ENCODE results near the gene ANKRD40CL.
"Not testable (repeated sequence)": the region's sequence is repeated elsewhere in the genome, so short reads cannot be mapped to it uniquely, and the experiment has no call there.

ANKRD40CL gene

GRCh38 chr17:50724622-50725021 is 42.7 kb downstream of the ANKRD40CL start:
- not testable (repeated sequence) for DNase-seq, H3K9me3 Mint-ChIP-seq, H3K27ac Mint-ChIP-seq, H3K27me3 Mint-ChIP-seq
- peaks cover 66% of the 10 kb centered on the region for H3K4me1 Mint-ChIP-seq (ENCODE audit: low read depth)
- peak overlapping the region; percentile 15 for H3K4me3 Mint-ChIP-seq
- peaks cover 68% of the 10 kb centered on the region for H3K36me3 Mint-ChIP-seq (ENCODE audit: low read depth)

DNA sequence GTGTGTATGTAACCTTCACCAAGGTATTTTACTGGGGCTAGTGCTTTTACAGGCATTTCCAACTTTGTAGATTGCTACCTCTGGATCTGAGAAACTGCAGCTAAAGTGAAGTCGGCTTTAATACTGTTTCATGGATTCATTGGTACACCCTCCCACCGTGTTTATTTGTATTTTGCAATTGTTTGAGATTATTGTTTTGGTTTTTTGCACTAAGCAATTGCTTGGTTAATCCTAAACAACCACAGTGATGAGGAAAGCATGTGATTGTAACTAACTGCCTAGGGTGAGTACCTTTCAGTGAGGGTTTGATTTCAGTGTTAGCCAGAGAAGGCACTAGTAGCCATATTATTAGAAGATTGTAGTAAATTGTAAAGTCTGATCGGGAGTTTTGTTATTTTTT is 44.6 kb downstream of the ANKRD40CL start:
- H3K4me1 Mint-ChIP-seq (ENCODE audit: low read depth), result peaks cover 53% of the 10 kb centered on the region
- DNase-seq, result no peak
- peaks cover 65% of the 10 kb centered on the region for H3K36me3 Mint-ChIP-seq (ENCODE audit: low read depth)
- peak overlapping the region; percentile 48 for H3K27ac Mint-ChIP-seq
- no peaks in the 10 kb centered on the region for H3K27me3 Mint-ChIP-seq
- no peaks in the 10 kb centered on the region for H3K9me3 Mint-ChIP-seq
- H3K4me3 Mint-ChIP-seq, result peak overlapping the region; percentile 99

DNA sequence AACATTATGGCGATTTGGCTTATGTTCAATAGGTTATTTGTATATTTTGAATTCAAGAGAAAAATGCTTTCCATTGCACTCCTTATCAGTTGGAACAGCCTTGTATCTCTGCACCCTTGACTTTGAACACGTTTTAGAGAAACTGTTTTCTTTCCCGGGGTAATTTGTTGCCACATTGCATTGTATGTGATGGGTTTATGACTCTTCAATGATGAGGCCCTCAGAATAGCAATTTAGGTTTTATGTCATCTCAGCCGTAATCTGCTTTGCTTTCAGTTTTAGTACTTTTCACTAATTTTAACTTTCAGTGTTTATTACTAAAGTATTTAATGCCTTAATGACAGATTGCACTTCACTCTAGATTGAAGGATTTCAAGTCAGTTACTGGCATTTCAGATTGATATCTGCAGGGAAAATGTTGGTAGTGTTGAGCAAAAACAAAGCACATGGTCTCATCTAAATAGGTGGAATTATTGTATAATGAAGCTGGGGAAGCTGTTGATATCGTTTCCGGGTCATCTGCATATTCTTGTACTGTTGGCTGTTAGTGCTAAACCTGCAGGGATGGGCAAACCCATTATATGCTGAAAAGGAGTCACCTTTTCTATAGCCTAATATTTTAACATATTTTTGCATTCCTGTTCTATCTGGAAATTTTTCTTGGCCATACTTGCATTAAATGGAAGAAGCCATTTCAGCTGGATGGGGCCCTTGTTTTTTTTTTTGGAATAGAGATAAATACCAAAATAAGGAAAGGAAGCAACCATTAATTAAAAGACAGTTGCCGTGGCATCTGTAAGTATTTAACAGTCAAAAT is 45.9 kb downstream of the ANKRD40CL start:
- no peak for DNase-seq
- Mint-ChIP-seq H3K9me3 (no peaks in the 10 kb centered on the region), H3K27me3 (no peaks in the 10 kb centered on the region), H3K36me3 (ENCODE audit: low read depth) (peaks cover 57% of the 10 kb centered on the region), H3K27ac (peak overlapping the region; percentile 100), H3K4me3 (peak overlapping the region; percentile 99), H3K4me1 (ENCODE audit: low read depth) (peaks cover 43% of the 10 kb centered on the region)

DNA sequence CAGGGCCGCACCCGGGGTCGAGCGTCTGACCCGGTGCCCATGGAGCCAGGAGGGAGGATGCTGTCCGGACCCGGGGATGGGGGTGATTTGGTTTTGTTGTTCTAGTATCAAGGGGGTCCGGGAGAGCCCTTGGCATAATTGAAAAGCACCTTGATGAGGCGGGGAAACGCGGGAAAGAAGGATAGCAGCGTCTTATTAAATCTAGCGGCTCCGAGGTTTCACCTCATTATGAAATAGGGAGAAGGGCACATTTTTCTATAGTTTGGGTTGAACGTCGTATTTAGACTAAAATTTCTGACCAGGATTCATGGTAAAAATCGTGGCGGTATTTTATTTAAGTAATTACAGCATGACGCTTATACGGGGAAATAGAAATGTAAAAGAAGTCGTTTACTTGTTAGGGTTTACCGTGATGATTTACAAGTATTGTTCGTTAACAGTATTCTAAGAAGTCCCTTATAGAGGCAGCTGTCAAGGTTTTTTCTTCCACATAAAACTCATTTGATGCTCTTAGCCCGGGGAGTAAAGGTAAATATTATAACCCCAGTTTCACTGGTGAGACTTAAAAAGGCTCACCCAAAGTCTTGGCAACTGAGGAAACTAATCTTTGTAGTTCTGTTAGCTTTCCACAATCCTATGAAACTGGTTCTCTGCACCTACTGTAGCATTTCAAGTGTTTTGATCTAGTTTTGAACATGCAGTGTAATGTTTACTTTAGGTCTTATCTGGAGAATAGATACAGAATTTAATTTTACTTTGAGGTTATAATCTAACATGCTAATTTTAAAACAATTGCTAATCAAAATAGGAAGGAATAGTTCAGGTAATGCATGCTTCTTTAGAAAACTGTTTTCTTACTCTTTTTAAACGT is 47.2 kb downstream of the ANKRD40CL start:
- H3K4me3 Mint-ChIP-seq, result peak overlapping the region; percentile 99
- no peaks in the 10 kb centered on the region for H3K27me3 Mint-ChIP-seq
- peaks cover 37% of the 10 kb centered on the region for H3K4me1 Mint-ChIP-seq (ENCODE audit: low read depth)
- no peaks in the 10 kb centered on the region for H3K9me3 Mint-ChIP-seq
- H3K27ac Mint-ChIP-seq, result peak overlapping the region; percentile 100
- no peak for DNase-seq
- peaks cover 50% of the 10 kb centered on the region for H3K36me3 Mint-ChIP-seq (ENCODE audit: low read depth)

DNA sequence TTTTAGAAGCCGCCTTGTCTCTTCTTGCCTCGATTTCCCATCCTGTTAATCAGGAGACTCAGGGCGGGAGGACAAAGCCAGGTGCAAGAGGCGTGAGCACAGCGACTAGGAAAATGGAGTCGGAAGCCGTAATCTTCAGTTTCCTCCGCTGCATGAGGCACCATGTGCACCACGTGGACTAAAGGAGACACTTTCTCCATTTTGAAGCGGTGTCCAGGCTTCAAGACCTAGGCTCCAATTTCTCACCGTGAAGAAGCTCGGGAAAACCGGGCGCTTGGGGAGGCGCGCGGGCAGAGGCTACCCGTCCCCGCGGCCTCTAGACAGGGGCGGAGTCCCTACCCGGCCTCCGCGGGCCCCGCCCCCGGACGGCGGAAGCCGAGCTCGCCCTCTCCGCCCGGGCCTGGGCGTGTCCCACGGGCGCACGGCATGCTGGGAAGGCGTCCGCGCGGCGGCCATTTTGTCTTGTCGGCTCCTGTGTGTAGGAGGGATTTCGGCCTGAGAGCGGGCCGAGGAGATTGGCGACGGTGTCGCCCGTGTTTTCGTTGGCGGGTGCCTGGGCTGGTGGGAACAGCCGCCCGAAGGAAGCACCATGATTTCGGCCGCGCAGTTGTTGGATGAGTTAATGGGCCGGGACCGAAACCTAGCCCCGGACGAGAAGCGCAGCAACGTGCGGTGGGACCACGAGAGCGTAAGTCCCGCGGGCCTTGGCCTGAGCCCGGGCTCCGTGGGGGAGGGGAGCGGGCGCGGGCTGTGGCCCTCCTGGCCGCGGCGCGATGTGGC is 48.0 kb downstream of the ANKRD40CL start, which contains the start of gene LUC7L3:
TSS of gene LUC7L3 (plus strand) at position 460 of the 780 bp plus-strand sequence. CDS start at position 590, 130 bp downstream.
- H3K27me3 Mint-ChIP-seq, result no peaks in the 10 kb centered on the region
- H3K4me3 Mint-ChIP-seq, result peak within 1 kb of the TSS; percentile 99
- H3K9me3 Mint-ChIP-seq, result no peaks in the 10 kb centered on the region
- H3K36me3 Mint-ChIP-seq (ENCODE audit: low read depth), result peaks cover 44% of the 10 kb centered on the region
- H3K4me1 Mint-ChIP-seq (ENCODE audit: low read depth), result peaks cover 31% of the 10 kb centered on the region
- DNase-seq, result peak; percentile 97
- peak within 1 kb of the TSS; percentile 100 for H3K27ac Mint-ChIP-seq

- Mint-ChIP-seq H3K27me3 (no peaks in the 10 kb centered on the region), H3K9me3 (no peaks in the 10 kb centered on the region), H3K4me1 (ENCODE audit: low read depth) (peaks cover 4% of the 10 kb centered on the region), H3K4me3 (no peak overlapping the region), H3K27ac (no peak overlapping the region), H3K36me3 (ENCODE audit: low read depth) (peaks cover 12% of the 10 kb centered on the region)
- DNase-seq, result no peak
These were observed 51.8 kb downstream of the ANKRD40CL start for GRCh38 chr17:50715471-50715870.

GRCh38 chr17:50712641-50713040 is 54.7 kb downstream of the ANKRD40CL start:
- DNase-seq, result no peak
- Mint-ChIP-seq H3K9me3 (no peaks in the 10 kb centered on the region), H3K27me3 (no peaks in the 10 kb centered on the region), H3K27ac (no peak overlapping the region), H3K4me1 (ENCODE audit: low read depth) (peaks cover 20% of the 10 kb centered on the region), H3K4me3 (no peak overlapping the region), H3K36me3 (ENCODE audit: low read depth) (peaks cover 3% of the 10 kb centered on the region)
